Measurements from ENCODE around the gene ADARB1.

Gene ADARB1

DNA sequence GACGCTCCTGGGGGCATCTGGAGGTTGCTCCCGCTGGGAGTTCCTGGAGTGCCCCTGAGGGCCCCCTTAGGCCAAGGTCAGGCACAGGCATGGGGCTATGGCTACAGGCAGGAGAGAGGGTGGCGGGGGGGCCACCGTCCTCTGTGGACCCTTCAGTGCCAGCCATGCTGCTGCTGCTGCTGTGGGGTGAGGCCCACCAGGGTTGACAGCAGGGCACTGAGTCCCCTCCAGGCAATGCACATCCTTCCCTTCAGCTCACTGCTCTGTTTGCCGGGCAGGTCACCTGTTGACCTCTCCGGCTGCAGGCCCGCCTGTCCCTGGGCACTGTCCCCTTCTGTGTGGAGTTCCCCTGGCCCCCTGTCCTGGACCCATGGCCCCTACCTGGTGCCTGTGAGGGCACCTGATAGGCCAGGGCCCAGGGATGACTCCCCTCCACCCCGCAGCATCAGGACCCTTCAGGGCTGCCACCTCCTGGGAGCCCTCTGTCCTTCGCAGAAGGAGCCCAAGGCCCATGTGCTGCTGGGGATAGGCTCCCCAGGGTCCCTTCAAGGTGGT, 34.1 kb upstream of the ADARB1 start:
- CTCF ChIA-PET, result no interaction called here
- POLR2A ChIA-PET, result no interaction called here
- no peaks in the 10 kb centered on the region for H3K4me1 ChIP-seq (ENCODE audit: control insufficient read depth, insufficient read depth, low read length)
- no peaks in the 10 kb centered on the region for H3K9me3 ChIP-seq (ENCODE audit: control insufficient read depth, insufficient read depth, low read depth, low read length)
- no peak overlapping the region for H3K27ac ChIP-seq (ENCODE audit: extremely low read depth, low read depth, low read length)
- no peak overlapping the region for H3K4me3 ChIP-seq (ENCODE audit: low read depth, low read length)
- TF ChIP-seq SCRT2 (tag by site-specific recombination; IDR thresholded peaks at IDR 0.05), result peak; percentile 67; the same call in 1 of the 2 replicates
- no peak for TF ChIP-seq ZNF132 (tag by site-specific recombination; IDR thresholded peaks at IDR 0.05; ENCODE audit: borderline replicate concordance)
- no peaks in the 10 kb centered on the region for H3K36me3 ChIP-seq (ENCODE audit: control insufficient read depth in 2 of 2, insufficient read depth in 1 of 2, low read length in 2 of 2)

DNA sequence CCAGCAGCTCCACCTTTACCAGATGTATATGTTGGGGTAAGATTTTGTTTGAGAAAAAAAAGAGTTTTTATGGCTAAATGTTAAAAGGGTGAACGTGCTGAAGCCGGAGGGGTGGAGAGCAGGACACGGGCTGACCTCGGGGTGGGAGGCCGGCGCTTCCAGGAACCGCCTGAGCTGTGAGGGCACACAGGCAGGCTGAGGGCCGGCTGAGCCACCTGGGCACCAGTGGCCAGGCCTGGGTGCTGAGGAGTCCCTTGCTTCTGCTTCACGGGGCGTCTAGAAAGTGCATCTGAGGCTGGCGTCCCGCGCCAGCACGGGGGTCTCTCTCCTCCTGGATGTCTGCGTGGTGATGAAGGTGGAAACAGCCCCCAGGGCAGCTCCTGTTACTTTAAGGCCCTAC, 33.6 kb upstream of the ADARB1 start:
- H3K4me1 ChIP-seq (ENCODE audit: control insufficient read depth, insufficient read depth, low read length), result no peaks in the 10 kb centered on the region
- no peaks in the 10 kb centered on the region for H3K36me3 ChIP-seq (ENCODE audit: control insufficient read depth in 2 of 2, insufficient read depth in 1 of 2, low read length in 2 of 2)
- H3K4me3 ChIP-seq (ENCODE audit: low read depth, low read length), result no peak overlapping the region
- H3K9me3 ChIP-seq (ENCODE audit: control insufficient read depth, insufficient read depth, low read depth, low read length), result no peaks in the 10 kb centered on the region
- POLR2A ChIA-PET, result interaction anchor here (0.6 kb wide), 1 partner anchor 52 kb away, joined by 3 read pairs; no protein-coding TSS in a partner anchor
- TF ChIP-seq IKZF3 (tag by site-specific recombination; IDR thresholded peaks at IDR 0.05) (no peak), ZNF843 (tag by site-specific recombination; IDR thresholded peaks at IDR 0.05) (no peak), ZNF768 (tag by site-specific recombination; IDR thresholded peaks at IDR 0.05) (no peak), ZNF433 (tag by site-specific recombination; IDR thresholded peaks at IDR 0.05; ENCODE audit: low read depth) (no peak), ZNF560 (tag by site-specific recombination; IDR thresholded peaks at IDR 0.05; ENCODE audit: borderline replicate concordance) (no peak), MZF1 (tag by site-specific recombination; IDR thresholded peaks at IDR 0.05; ENCODE audit: borderline replicate concordance) (no peak), TRIM28 (IDR thresholded peaks at IDR 0.05; ENCODE audit: borderline replicate concordance, low read length) (no peak), ZNF600 (tag by site-specific recombination; IDR thresholded peaks at IDR 0.05) (no peak), ZSCAN30 (tag by site-specific recombination; IDR thresholded peaks at IDR 0.05) (no peak), TCF7L2 (IDR thresholded peaks at IDR 0.05; ENCODE audit: borderline replicate concordance, low read depth, low read length) (no peak), ZNF530 (tag by site-specific recombination; IDR thresholded peaks at IDR 0.05; ENCODE audit: low read depth) (no peak), OVOL3 (tag by site-specific recombination; IDR thresholded peaks at IDR 0.05) (no peak), ZSCAN16 (tag by site-specific recombination; IDR thresholded peaks at IDR 0.05) (no peak)
- TF ChIP-seq, protein P1, sequence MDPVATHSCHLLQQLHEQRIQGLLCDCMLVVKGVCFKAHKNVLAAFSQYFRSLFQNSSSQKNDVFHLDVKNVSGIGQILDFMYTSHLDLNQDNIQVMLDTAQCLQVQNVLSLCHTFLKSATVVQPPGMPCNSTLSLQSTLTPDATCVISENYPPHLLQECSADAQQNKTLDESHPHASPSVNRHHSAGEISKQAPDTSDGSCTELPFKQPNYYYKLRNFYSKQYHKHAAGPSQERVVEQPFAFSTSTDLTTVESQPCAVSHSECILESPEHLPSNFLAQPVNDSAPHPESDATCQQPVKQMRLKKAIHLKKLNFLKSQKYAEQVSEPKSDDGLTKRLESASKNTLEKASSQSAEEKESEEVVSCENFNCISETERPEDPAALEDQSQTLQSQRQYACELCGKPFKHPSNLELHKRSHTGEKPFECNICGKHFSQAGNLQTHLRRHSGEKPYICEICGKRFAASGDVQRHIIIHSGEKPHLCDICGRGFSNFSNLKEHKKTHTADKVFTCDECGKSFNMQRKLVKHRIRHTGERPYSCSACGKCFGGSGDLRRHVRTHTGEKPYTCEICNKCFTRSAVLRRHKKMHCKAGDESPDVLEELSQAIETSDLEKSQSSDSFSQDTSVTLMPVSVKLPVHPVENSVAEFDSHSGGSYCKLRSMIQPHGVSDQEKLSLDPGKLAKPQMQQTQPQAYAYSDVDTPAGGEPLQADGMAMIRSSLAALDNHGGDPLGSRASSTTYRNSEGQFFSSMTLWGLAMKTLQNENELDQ (tag by site-specific recombination; IDR thresholded peaks at IDR 0.05; ENCODE audit: low read depth), result no peak
- TF ChIP-seq, protein P2, sequence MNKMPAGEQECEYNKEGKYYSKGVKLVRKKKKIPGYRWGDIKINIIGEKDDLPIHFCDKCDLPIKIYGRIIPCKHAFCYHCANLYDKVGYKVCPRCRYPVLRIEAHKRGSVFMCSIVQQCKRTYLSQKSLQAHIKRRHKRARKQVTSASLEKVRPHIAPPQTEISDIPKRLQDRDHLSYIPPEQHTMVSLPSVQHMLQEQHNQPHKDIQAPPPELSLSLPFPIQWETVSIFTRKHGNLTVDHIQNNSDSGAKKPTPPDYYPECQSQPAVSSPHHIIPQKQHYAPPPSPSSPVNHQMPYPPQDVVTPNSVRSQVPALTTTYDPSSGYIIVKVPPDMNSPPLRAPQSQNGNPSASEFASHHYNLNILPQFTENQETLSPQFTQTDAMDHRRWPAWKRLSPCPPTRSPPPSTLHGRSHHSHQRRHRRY (tag by site-specific recombination; IDR thresholded peaks at IDR 0.05), result no peak
- H3K27ac ChIP-seq (ENCODE audit: extremely low read depth, low read depth, low read length), result no peak overlapping the region
- CTCF ChIA-PET, result no interaction called here

DNA sequence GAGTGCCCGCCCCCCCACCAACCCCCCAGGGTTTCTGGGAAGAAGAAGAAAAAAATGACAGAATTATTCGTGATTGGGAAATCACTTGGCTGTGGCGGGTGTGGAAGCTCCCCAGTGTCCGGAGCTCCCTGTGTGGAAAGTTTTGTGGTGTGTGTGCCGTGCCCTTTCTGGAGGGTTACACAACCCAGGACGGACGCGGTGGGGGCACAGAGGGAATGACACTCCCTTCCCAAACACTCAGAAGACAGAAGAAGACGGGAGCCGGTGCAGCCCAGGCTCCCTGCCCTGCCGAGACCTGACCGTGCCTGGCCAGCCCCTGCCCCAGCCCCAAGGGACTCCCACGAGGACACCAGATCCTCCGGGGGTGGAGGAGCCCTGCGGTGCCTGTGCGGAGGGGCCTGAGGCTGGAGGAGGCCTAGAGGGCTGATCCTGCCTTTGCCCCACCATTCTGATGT, 33.0 kb upstream of the ADARB1 start:
- H3K4me3 ChIP-seq (ENCODE audit: low read depth, low read length), result no peak overlapping the region
- H3K9me3 ChIP-seq (ENCODE audit: control insufficient read depth, insufficient read depth, low read depth, low read length), result no peaks in the 10 kb centered on the region
- no peak overlapping the region for H3K27ac ChIP-seq (ENCODE audit: extremely low read depth, low read depth, low read length)
- H3K36me3 ChIP-seq (ENCODE audit: control insufficient read depth in 2 of 2, insufficient read depth in 1 of 2, low read length in 2 of 2), result no peaks in the 10 kb centered on the region
- H3K4me1 ChIP-seq (ENCODE audit: control insufficient read depth, insufficient read depth, low read length), result no peaks in the 10 kb centered on the region
- ChIA-PET POLR2A (interaction anchor here (0.6 kb wide), 1 partner anchor 51 kb away, joined by 3 read pairs; no protein-coding TSS in a partner anchor), CTCF (no interaction called here)
- no peak for TF ChIP-seq OSR2 (tag by site-specific recombination; IDR thresholded peaks at IDR 0.05)
- TF ChIP-seq ZIC2 (tag by site-specific recombination; IDR thresholded peaks at IDR 0.05), result peak; percentile 31; the same call in 1 of the 2 replicates
- TF ChIP-seq, protein P3, sequence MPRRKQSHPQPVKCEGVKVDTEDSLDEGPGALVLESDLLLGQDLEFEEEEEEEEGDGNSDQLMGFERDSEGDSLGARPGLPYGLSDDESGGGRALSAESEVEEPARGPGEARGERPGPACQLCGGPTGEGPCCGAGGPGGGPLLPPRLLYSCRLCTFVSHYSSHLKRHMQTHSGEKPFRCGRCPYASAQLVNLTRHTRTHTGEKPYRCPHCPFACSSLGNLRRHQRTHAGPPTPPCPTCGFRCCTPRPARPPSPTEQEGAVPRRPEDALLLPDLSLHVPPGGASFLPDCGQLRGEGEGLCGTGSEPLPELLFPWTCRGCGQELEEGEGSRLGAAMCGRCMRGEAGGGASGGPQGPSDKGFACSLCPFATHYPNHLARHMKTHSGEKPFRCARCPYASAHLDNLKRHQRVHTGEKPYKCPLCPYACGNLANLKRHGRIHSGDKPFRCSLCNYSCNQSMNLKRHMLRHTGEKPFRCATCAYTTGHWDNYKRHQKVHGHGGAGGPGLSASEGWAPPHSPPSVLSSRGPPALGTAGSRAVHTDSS (tag by site-specific recombination; IDR thresholded peaks at IDR 0.05), result no peak
- 0 out of 2 replicates have a peak, but pooled peaks have one; percentile 32 for TF ChIP-seq ZFHX2 (tag by site-specific recombination; conservative IDR thresholded peaks at IDR 0.05)
- TF ChIP-seq EGR2 (tag by site-specific recombination; IDR thresholded peaks at IDR 0.05; ENCODE audit: low read depth), result 0 out of 2 replicates have a peak, but pooled peaks have one; percentile 29
